Endothelial cell of umbilical vein (primary cell): ENCODE results near the gene FAM20B. TPM values are rescaled to one million over a fixed set of nuclear protein-coding genes. Genes with fewer than 3 reads are reported as not detected.

Experiments used
- BruUV-seq: library from RNA; stranded (reverse); fragments of 400-500 nt; replicated peaks from 2 replicates; lab custom pipeline; 2021; lab: Mats Ljungman, UMichigan
- CTCF ChIA-PET: fragments of 300-600, 350-600 bp; sonication (Branson Sonifier 250); formaldehyde crosslinking; loops from one replicate; lab custom pipeline; 2021; ENCODE audit warnings: antibody characterized with exemption, inconsistent platforms; lab: Charles Lee
- POLR2A ChIA-PET: fragments of 300-600, 350-600 bp; sonication (Branson Sonifier 250); formaldehyde crosslinking; loops from one replicate; lab custom pipeline; 2021; ENCODE audit warnings: antibody characterized with exemption, inconsistent platforms; lab: Charles Lee
- DNase-seq: peaks from one replicate; pipeline ENCODE4 v3.0.0-alpha.2; 2011; ENCODE audit warnings: low read depth, low spot score
- FAIRE-seq: peaks from 2 replicates; lab custom pipeline; 2011; peaks lifted over from hg19 to GRCh38; lab: Jason Lieb, UNC
- H2AFZ ChIP-seq: 2 replicates; pipeline ENCODE4 v1.6.0; 2012; ENCODE audit warnings: low read depth, low read length, control low read depth, inconsistent platforms
- H3K27ac ChIP-seq: 2 replicates; pipeline ENCODE4 v1.5.1; 2011; ENCODE audit warnings: low read depth, mild to moderate bottlenecking, control low read depth, low read length, moderate library complexity; ENCODE audit not compliant: insufficient read depth
- H3K27me3 ChIP-seq, 2 experiments: 2 replicates each; pipeline versions ENCODE4 v1.6.0 to v1.6.1; 2011; ENCODE audit warnings: low read length in 2 of 2, mixed read lengths in 1 of 2; ENCODE audit not compliant: control insufficient read depth in 2 of 2, insufficient read depth in 2 of 2
- H3K36me3 ChIP-seq, 2 experiments: 2 replicates in 1 of 2; 3 replicates in 1 of 2; pipeline ENCODE4 v1.5.1; 2011; ENCODE audit warnings: low read length in 2 of 2, mild to moderate bottlenecking in 1 of 2, moderate library complexity in 1 of 2; ENCODE audit not compliant: control insufficient read depth in 2 of 2, insufficient read depth in 2 of 2; ENCODE audit errors: extremely low read depth in 1 of 2
- H3K4me1 ChIP-seq: 3 replicates; pipeline ENCODE4 v1.5.1; 2011; ENCODE audit warnings: mild to moderate bottlenecking, low read length; ENCODE audit not compliant: control insufficient read depth, insufficient read depth; ENCODE audit errors: extremely low read depth
- H3K4me2 ChIP-seq: 2 replicates; pipeline ENCODE4 v1.6.1; 2011; ENCODE audit warnings: low read length, control low read depth, mixed read lengths; ENCODE audit not compliant: insufficient read depth
- H3K4me3 ChIP-seq, 3 experiments: fragments of 200-600 bp in 1 of 3; sonication (generic), shearing (Covaris generic) in 1 of 3; replicated peaks in 1 of 3; 2 replicates each; pipeline ENCODE4 v1.5.1; 2011 to 2016; ENCODE audit warnings: control low read depth in 3 of 3, low read length in 3 of 3, mild to moderate bottlenecking in 2 of 3, inconsistent platforms in 1 of 3, low read depth in 1 of 3, moderate library complexity in 1 of 3; ENCODE audit not compliant: insufficient read depth in 1 of 3
- H3K79me2 ChIP-seq: 2 replicates; pipeline ENCODE4 v1.6.0; 2012; ENCODE audit warnings: low read length, inconsistent platforms; ENCODE audit not compliant: control insufficient read depth, insufficient read depth
- H3K9ac ChIP-seq: replicated peaks from 2 replicates; pipeline ENCODE3; 2011; ENCODE audit warnings: low read length, control low read depth; ENCODE audit not compliant: insufficient read depth; ENCODE audit errors: extremely low read depth
- H3K9me1 ChIP-seq: replicated peaks from 3 replicates; pipeline ENCODE4 v1.6.0; 2011; ENCODE audit warnings: mild to moderate bottlenecking, low read length; ENCODE audit not compliant: control insufficient read depth, insufficient read depth; ENCODE audit errors: extremely low read depth
- H3K9me3 ChIP-seq: replicated peaks from 2 replicates; pipeline ENCODE4 v1.5.1; 2012; ENCODE audit warnings: low read length, inconsistent platforms; ENCODE audit not compliant: control insufficient read depth, insufficient read depth
- H4K20me1 ChIP-seq: replicated peaks from 2 replicates; pipeline ENCODE3; 2011; ENCODE audit warnings: mild to moderate bottlenecking, low read length; ENCODE audit not compliant: control insufficient read depth, insufficient read depth; ENCODE audit errors: extremely low read depth
- EZH2 ChIP-seq: IDR thresholded peaks from 2 replicates; pipeline ENCODE4 v1.6.1; 2012; ENCODE audit warnings: borderline replicate concordance, low read depth, mild to moderate bottlenecking, moderate library complexity, low read length, inconsistent platforms; ENCODE audit not compliant: severe bottlenecking
- FOS ChIP-seq: IDR thresholded peaks from 2 replicates; pipeline ENCODE4 v1.6.1; 2011; ENCODE audit warnings: mild to moderate bottlenecking, low read length, moderate library complexity, borderline replicate concordance; ENCODE audit not compliant: insufficient read depth
- GATA2 ChIP-seq: IDR thresholded peaks from 2 replicates; pipeline ENCODE4 v1.7.0; 2011; ENCODE audit warnings: low read depth, mild to moderate bottlenecking, moderate library complexity, mixed read lengths, low read length; ENCODE audit not compliant: insufficient read length, insufficient read depth
- JUN ChIP-seq: IDR thresholded peaks from 2 replicates; pipeline ENCODE4 v1.6.1; 2011; ENCODE audit warnings: borderline replicate concordance, low read depth; ENCODE audit not compliant: insufficient read length, insufficient read depth
- MYC ChIP-seq: IDR thresholded peaks from one replicate; pipeline ENCODE4 v1.6.1; 2011; ENCODE audit warnings: mild to moderate bottlenecking, low read depth, low read length
- POLR2A ChIP-seq: IDR thresholded peaks from 2 replicates; pipeline ENCODE4 v1.6.1; 2012; ENCODE audit warnings: low read depth, mild to moderate bottlenecking, control low read depth, low read length
- POLR2AphosphoS5 ChIP-seq: IDR thresholded peaks from 2 replicates; pipeline ENCODE4 v1.6.1; 2012; ENCODE audit warnings: low read depth, mild to moderate bottlenecking, control low read depth, low read length, moderate library complexity; ENCODE audit not compliant: insufficient read depth
- dilution Hi-C: fragments of 300-500 bp; cut with MboI; formaldehyde crosslinking; loops from one replicate; pipeline ENCODE4 v1.15.0; 2019; ENCODE audit warnings: low sequenced_read_pairs; ENCODE audit not compliant: extremely low pct_ligation_motif_present
- intact Hi-C: fragments of 100-400 bp; cut with micrococcal nuclease; formaldehyde crosslinking; loops from one replicate; pipeline ENCODE4 v1.10.0; 2022
- polyA plus RNA-seq, 4 experiments: library from polyadenylated mRNA; depleted of rRNA in 3 of 4; stranded (reverse) in 3 of 4; unstranded in 1 of 4; fragments of >200 nt; gene quantifications; 2 replicates each; pipeline versions ENCODE4 v1.2.1 to v1.2.3, GENCODE V29; 2011 to 2012; ENCODE audit warnings: missing spikeins in 1 of 4
- total RNA-seq: library from RNA; stranded (reverse); gene quantifications from 2 replicates; pipeline ENCODE4 v1.2.3, GENCODE V29; 2021
- TF ChIP-seq, protein P1 (sequence below), 2 donors: IDR thresholded peaks; 1 replicate in 1 of 2; 2 replicates in 1 of 2; pipeline ENCODE4 v1.5.1; 2011; ENCODE audit warnings: low read length in 2 of 2, mild to moderate bottlenecking in 2 of 2, moderate library complexity in 2 of 2, control low read depth in 1 of 2, inconsistent platforms in 1 of 2, low read depth in 1 of 2; ENCODE audit not compliant: insufficient read depth in 1 of 2; ENCODE audit errors: extremely low read depth in 1 of 2
- TF ChIP-seq, protein P2 (sequence below): IDR thresholded peaks from 2 replicates; pipeline ENCODE4 v1.6.1; 2011; ENCODE audit not compliant: insufficient read depth, insufficient read length

Gene FAM20B
- total and polyA plus RNA-seq, 2 donors (not counting 3 experiments of a cell fraction or from before 2014, with no cell fraction given), result 10.0 to 35.1 TPM

DNA sequence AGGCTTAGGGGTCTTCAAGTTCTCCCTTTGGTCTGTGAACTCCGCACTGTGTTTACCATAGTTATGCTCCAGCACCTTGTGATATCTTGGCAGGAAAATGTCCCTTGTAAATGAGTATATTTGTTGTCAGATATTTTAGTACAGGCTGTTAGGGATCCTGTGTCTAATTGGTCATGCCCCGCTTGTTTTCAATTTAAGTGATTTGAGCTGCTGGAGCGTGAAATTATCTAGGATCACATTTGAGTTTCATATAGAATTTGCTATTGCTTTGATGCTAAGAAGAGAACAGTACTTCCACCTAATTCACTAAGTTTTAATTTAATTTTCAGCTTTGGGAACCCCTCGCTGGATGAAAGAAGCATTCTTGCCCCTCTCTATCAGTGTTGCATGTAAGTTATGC is 40.8 kb downstream of the FAM20B start:
- ChIA-PET POLR2A (no interaction called here), CTCF (interaction anchor here (1.3 kb wide), 1 partner anchor 13 kb away, joined by 3 read pairs; no protein-coding TSS in a partner anchor)
- BruUV-seq, result no TSS peak
- peaks cover 2 to 3% of the 10 kb centered on the region in 2 experiments for H3K36me3 ChIP-seq
- no peak overlapping the region for H3K4me2 ChIP-seq
- H3K9me1 ChIP-seq, result no peaks in the 10 kb centered on the region
- DNase-seq, result no peak
- H3K9ac ChIP-seq, result no peak overlapping the region
- TF ChIP-seq POLR2AphosphoS5 (no peak), JUN (no peak), GATA2 (no peak), MYC (no peak), FOS (no peak), EZH2 (no peak), POLR2A (no peak)
- TF ChIP-seq, protein P1, sequence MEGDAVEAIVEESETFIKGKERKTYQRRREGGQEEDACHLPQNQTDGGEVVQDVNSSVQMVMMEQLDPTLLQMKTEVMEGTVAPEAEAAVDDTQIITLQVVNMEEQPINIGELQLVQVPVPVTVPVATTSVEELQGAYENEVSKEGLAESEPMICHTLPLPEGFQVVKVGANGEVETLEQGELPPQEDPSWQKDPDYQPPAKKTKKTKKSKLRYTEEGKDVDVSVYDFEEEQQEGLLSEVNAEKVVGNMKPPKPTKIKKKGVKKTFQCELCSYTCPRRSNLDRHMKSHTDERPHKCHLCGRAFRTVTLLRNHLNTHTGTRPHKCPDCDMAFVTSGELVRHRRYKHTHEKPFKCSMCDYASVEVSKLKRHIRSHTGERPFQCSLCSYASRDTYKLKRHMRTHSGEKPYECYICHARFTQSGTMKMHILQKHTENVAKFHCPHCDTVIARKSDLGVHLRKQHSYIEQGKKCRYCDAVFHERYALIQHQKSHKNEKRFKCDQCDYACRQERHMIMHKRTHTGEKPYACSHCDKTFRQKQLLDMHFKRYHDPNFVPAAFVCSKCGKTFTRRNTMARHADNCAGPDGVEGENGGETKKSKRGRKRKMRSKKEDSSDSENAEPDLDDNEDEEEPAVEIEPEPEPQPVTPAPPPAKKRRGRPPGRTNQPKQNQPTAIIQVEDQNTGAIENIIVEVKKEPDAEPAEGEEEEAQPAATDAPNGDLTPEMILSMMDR (IDR thresholded peaks at IDR 0.05; ENCODE audit: extremely low read depth in 1 of 2, insufficient read depth in 1 of 2, low read depth in 1 of 2, low read length in 2 of 2), result no peak
- TF ChIP-seq, protein P2, sequence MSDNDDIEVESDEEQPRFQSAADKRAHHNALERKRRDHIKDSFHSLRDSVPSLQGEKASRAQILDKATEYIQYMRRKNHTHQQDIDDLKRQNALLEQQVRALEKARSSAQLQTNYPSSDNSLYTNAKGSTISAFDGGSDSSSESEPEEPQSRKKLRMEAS, result no peak
- no peaks in the 10 kb centered on the region for H3K9me3 ChIP-seq
- H3K4me1 ChIP-seq, result no peaks in the 10 kb centered on the region
- no peaks in the 10 kb centered on the region for H3K27me3 ChIP-seq
- no peak overlapping the region for H2AFZ ChIP-seq
- no peak overlapping the region for H3K4me3 ChIP-seq
- no peaks in the 10 kb centered on the region for H4K20me1 ChIP-seq
- no peaks in the 10 kb centered on the region for H3K79me2 ChIP-seq
- intact Hi-C loops, result no loop called here
- no peak for FAIRE-seq
- dilution Hi-C loops, result no loop called here
- H3K27ac ChIP-seq, result no peak overlapping the region
